ENCODE results near the gene MRPS22. TPM values are rescaled to one million over a fixed set of nuclear protein-coding genes. Genes with fewer than 3 reads are reported as not detected.

MRPS22 gene
- total and polyA plus RNA-seq, 9 of the 15 experiments (the other 6 are each of a cell fraction or from before 2014, with no cell fraction given): 148 to 397 (median 229) TPM

GRCh38 chr3:139343895-139344856, at the start of gene MRPS22 (continued):
- TF ChIP-seq REST (IDR thresholded peaks at IDR 0.05; ENCODE audit: borderline replicate concordance): no peak
- no peak; the same call in 1 of the 2 replicates for TF ChIP-seq REST (CRISPR knock-in tag; IDR thresholded peaks at IDR 0.05; ENCODE audit: low read depth)
- 0 out of 4 replicates have a peak, but pooled peaks of 1 of the 2 experiments have one; percentile 11 for TF ChIP-seq UBTF (IDR thresholded peaks at IDR 0.05; ENCODE audit: borderline replicate concordance in 1 of 2, low read depth in 2 of 2, low read length in 2 of 2)
- no peak for TF ChIP-seq HBP1 (CRISPR knock-in tag; IDR thresholded peaks at IDR 0.05)
- TF ChIP-seq ZNF143 (CRISPR knock-in tag; IDR thresholded peaks at IDR 0.05): peak; percentile 85
- TF ChIP-seq KDM4B (IDR thresholded peaks at IDR 0.05; ENCODE audit: borderline replicate concordance in 2 of 2, low read depth in 1 of 2): peak in 1 of 2 experiments; percentile 77; a peak in 2 of 4 replicates
- TF ChIP-seq MTA2 (IDR thresholded peaks at IDR 0.05; ENCODE audit: low read depth): peak; percentile 53
- no peak for TF ChIP-seq CTBP1 (IDR thresholded peaks at IDR 0.05; ENCODE audit: borderline replicate concordance)
- TF ChIP-seq CBX8 (IDR thresholded peaks at IDR 0.05; ENCODE audit: borderline replicate concordance, extremely low read depth, low read depth, low read length, poor library complexity, severe bottlenecking): no peak
